ENCODE data around the gene CLNK.
"Not testable (repeated sequence)": the region's sequence is repeated elsewhere in the genome, so short reads cannot be mapped to it uniquely, and the experiment has no call there.

Gene CLNK

GRCh38 chr4:10606483-10607155 is 77.9 kb downstream of the CLNK start:
- no peak for DNase-seq

GRCh38 chr4:10605746-10606482 is 78.7 kb downstream of the CLNK start:
- no peak for DNase-seq

- no peak for DNase-seq
Measured at GRCh38 chr4:10605031-10605430, 79.5 kb downstream of the CLNK start.

GRCh38 chr4:10599574-10599973 is 85.0 kb downstream of the CLNK start:
- no peak for DNase-seq

- no peak for DNase-seq
Measured at GRCh38 chr4:10598829-10599228, 85.7 kb downstream of the CLNK start.

GRCh38 chr4:10596586-10597290 is 87.8 kb downstream of the CLNK start:
- no peak for DNase-seq

- no peak for DNase-seq
Measured at GRCh38 chr4:10593130-10593529, 91.4 kb downstream of the CLNK start.

GRCh38 chr4:10590896-10591295 is 93.7 kb downstream of the CLNK start:
- no peak for DNase-seq

GRCh38 chr4:10589799-10590198 is 94.8 kb downstream of the CLNK start:
- no peak for DNase-seq

- DNase-seq = no peak
Measured at GRCh38 chr4:10589321-10589720, 95.2 kb downstream of the CLNK start.

GRCh38 chr4:10587697-10588096 is 96.9 kb downstream of the CLNK start:
- no peak for DNase-seq

GRCh38 chr4:10587296-10587695 is 97.3 kb downstream of the CLNK start:
- no peak for DNase-seq

- no peak for DNase-seq
Measured at GRCh38 chr4:10584042-10584441, 100.5 kb downstream of the CLNK start.

- no peak for DNase-seq
Measured at GRCh38 chr4:10582951-10583350, 101.6 kb downstream of the CLNK start.

GRCh38 chr4:10582059-10582686 is 102.4 kb downstream of the CLNK start:
- no peak for DNase-seq

- DNase-seq = no peak
Measured at GRCh38 chr4:10581022-10581421, 103.5 kb downstream of the CLNK start.

GRCh38 chr4:10579648-10580047 is 104.9 kb downstream of the CLNK start:
- DNase-seq = no peak

GRCh38 chr4:10577508-10578426 is 106.8 kb downstream of the CLNK start:
- no peak for DNase-seq

- DNase-seq = no peak
Measured at GRCh38 chr4:10577018-10577417, 107.5 kb downstream of the CLNK start.

GRCh38 chr4:10576236-10576635 is 108.3 kb downstream of the CLNK start:
- DNase-seq = no peak

GRCh38 chr4:10575414-10575813 is 109.2 kb downstream of the CLNK start:
- DNase-seq = no peak

- not testable (repeated sequence) for DNase-seq
Measured at GRCh38 chr4:10574553-10574952, 110.0 kb downstream of the CLNK start.
